Thoracic aorta (tissue), 2 donors: ENCODE results near the gene CEACAM3. TPM values are rescaled to one million over a fixed set of nuclear protein-coding genes. Genes with fewer than 3 reads are reported as not detected.

ENCODE experiments used
- ATAC-seq: fragments of 150-250 bp; one replicate; pipeline ENCODE4 v1.8.0; 2017; ENCODE audit warnings: low read depth; ENCODE audit not compliant: insufficient number of reproducible peaks, low FRiP score
- DNase-seq: peaks from one replicate; pipeline ENCODE4 v3.0.0-alpha.2; 2020; ENCODE audit warnings: low spot score
- H3K27ac ChIP-seq, 2 donors: fragments of 200-600 bp; sonication (generic); 1 replicate in 1 of 2; 2 replicates in 1 of 2; pipeline ENCODE4 v1.5.1; 2016; ENCODE audit warnings: mild to moderate bottlenecking in 2 of 2, moderate library complexity in 2 of 2
- H3K27me3 ChIP-seq: fragments of 200-600 bp; sonication (generic); replicated peaks from 2 replicates; pipeline ENCODE4 v1.6.0; 2016; ENCODE audit warnings: mild to moderate bottlenecking; ENCODE audit not compliant: insufficient read depth
- H3K36me3 ChIP-seq: fragments of 200-600 bp; sonication (generic); one replicate; pipeline ENCODE4 v1.5.1; 2016
- H3K4me1 ChIP-seq, 2 donors: fragments of 200-600 bp; sonication (generic); 1 replicate in 1 of 2; 2 replicates in 1 of 2; pipeline versions ENCODE4 v1.5.1 to v1.6.0; 2016; ENCODE audit warnings: low read depth in 2 of 2, mild to moderate bottlenecking in 1 of 2; ENCODE audit not compliant: control insufficient read depth in 1 of 2
- H3K4me3 ChIP-seq: fragments of 200-600 bp; sonication (generic); 2 replicates; pipeline ENCODE4 v1.5.1; 2016; ENCODE audit warnings: mild to moderate bottlenecking
- H3K9me3 ChIP-seq: fragments of 200-600 bp; sonication (generic); 2 replicates; pipeline ENCODE4 v1.5.1; 2016
- CTCF ChIP-seq: fragments of 200-600 bp; sonication (generic); IDR thresholded peaks from one replicate; pipeline ENCODE4 v1.5.1; 2019; ENCODE audit warnings: antibody characterized with exemption
- total RNA-seq, 2 donors: library from RNA; depleted of rRNA; stranded (reverse); fragments of >200 nt; gene quantifications; one replicate each; pipeline versions ENCODE4 v1.1.0 to v1.2.3, GENCODE V29; 2016

The CEACAM3 gene
- total RNA-seq, 2 donors from 2014 or later: not detected

- H3K27ac ChIP-seq: no peak overlapping the region
- no peaks in the 10 kb centered on the region for H3K36me3 ChIP-seq
- no peaks in the 10 kb centered on the region for H3K27me3 ChIP-seq
- DNase-seq: no peak
- no peak for ATAC-seq
- H3K4me3 ChIP-seq: no peak overlapping the region
- H3K4me1 ChIP-seq: no peaks in the 10 kb centered on the region
- H3K9me3 ChIP-seq: no peaks in the 10 kb centered on the region
- TF ChIP-seq CTCF: no peak
Observed at GRCh38 chr19:41808663-41809566, 12.5 kb downstream of the CEACAM3 start.

- H3K27ac ChIP-seq: no peak overlapping the region
Observed at GRCh38 chr19:41810301-41810700, 13.9 kb downstream of the CEACAM3 start.

GRCh38 chr19:41811036-41811435 is 14.6 kb downstream of the CEACAM3 start:
- TF ChIP-seq CTCF: no peak
- ATAC-seq (no peak), DNase-seq (no peak)
- Histone ChIP-seq H3K36me3 (no peaks in the 10 kb centered on the region), H3K9me3 (no peaks in the 10 kb centered on the region), H3K4me1 (no peaks in the 10 kb centered on the region), H3K27ac (no peak overlapping the region), H3K4me3 (no peak overlapping the region), H3K27me3 (no peaks in the 10 kb centered on the region)

More at GRCh38 chr19:41810301-41810700, 13.9 kb downstream of the CEACAM3 start:
- no peaks in the 10 kb centered on the region for H3K36me3 ChIP-seq
- no peak for TF ChIP-seq CTCF
- no peaks in the 10 kb centered on the region for H3K4me1 ChIP-seq
- ATAC-seq (no peak), DNase-seq (no peak)
- no peak overlapping the region for H3K4me3 ChIP-seq
- no peaks in the 10 kb centered on the region for H3K27me3 ChIP-seq
- no peaks in the 10 kb centered on the region for H3K9me3 ChIP-seq

GRCh38 chr19:41811981-41812380 is 15.6 kb downstream of the CEACAM3 start:
- no peak for TF ChIP-seq CTCF
- Histone ChIP-seq H3K9me3 (no peaks in the 10 kb centered on the region), H3K4me1 (no peaks in the 10 kb centered on the region), H3K4me3 (no peak overlapping the region), H3K27me3 (no peaks in the 10 kb centered on the region), H3K36me3 (no peaks in the 10 kb centered on the region), H3K27ac (no peak overlapping the region)
- DNase-seq (no peak), ATAC-seq (no peak)

- no peak for TF ChIP-seq CTCF
- Histone ChIP-seq H3K4me1 (no peaks in the 10 kb centered on the region), H3K27me3 (no peaks in the 10 kb centered on the region), H3K27ac (no peak overlapping the region), H3K9me3 (no peaks in the 10 kb centered on the region), H3K4me3 (no peak overlapping the region), H3K36me3 (no peaks in the 10 kb centered on the region)
- ATAC-seq: no peak
- no peak for DNase-seq
Observed at GRCh38 chr19:41813911-41814310, 17.5 kb downstream of the CEACAM3 start.
